HG02970 (cell line): ENCODE measurements around the gene COCH.
"Not testable (repeated sequence)": the region's sequence is repeated elsewhere in the genome, so short reads cannot be mapped to it uniquely, and the experiment has no call there.

Experiments
- ATAC-seq: cut with Tn5 transposase; IDR thresholded peaks from one replicate; pipeline ENCODE4 v1.9.1; 2021; ENCODE audit warnings: mild to moderate bottlenecking, moderate library complexity, moderate number of reproducible peaks; ENCODE audit not compliant: unreplicated experiment, low FRiP score

Gene COCH

GRCh38 chr14:30915596-30915995 lies 41.2 kb downstream of the COCH start:
- ATAC-seq, result no peak

GRCh38 chr14:30921305-30921704 lies 46.9 kb downstream of the COCH start:
- ATAC-seq, result no peak

GRCh38 chr14:30921788-30922187 lies 47.4 kb downstream of the COCH start:
- no peak for ATAC-seq

GRCh38 chr14:30925254-30925653 lies 50.9 kb downstream of the COCH start:
- no peak for ATAC-seq

- no peak for ATAC-seq
Observed at GRCh38 chr14:30928462-30928861, 54.1 kb downstream of the COCH start.

- not testable (repeated sequence) for ATAC-seq
Observed at GRCh38 chr14:30933937-30934336, 59.6 kb downstream of the COCH start.

- no peak for ATAC-seq
Observed at GRCh38 chr14:30935445-30935844, 61.1 kb downstream of the COCH start.

- ATAC-seq, result no peak
Observed at GRCh38 chr14:30938617-30939016, 64.3 kb downstream of the COCH start.
